ENCODE results near the gene MAP3K19. TPM values are rescaled to one million over a fixed set of nuclear protein-coding genes. Genes with fewer than 3 reads are reported as not detected.

MAP3K19 gene
- total and polyA plus RNA-seq, 10 of the 15 experiments (the other 5 are each of a cell fraction or from before 2014, with no cell fraction given): 0.05 TPM; not detected in 9

DNA sequence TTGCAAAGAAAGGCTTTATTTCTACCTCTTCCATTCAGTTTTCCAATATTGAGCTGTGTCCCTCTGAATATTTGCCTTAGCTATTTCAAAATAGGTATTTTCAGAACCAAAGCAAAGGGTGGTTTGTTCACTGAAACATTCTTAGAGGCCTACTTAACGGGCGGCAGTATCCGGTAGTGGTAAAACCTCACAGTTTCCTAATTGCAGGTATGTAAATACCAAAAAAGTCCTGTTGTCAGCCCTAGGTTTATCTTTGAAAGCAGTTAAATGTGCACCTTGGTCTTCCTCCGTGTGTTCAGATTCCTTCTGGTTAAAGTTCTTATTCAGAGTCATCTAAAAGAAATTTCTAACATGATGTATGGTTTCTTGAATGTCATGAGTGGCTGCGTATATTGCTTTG is 89.8 kb downstream of the MAP3K19 start:
- H3K4me1 ChIP-seq (ENCODE audit: control insufficient read depth, insufficient read depth, low read length): no peaks in the 10 kb centered on the region
- TF ChIP-seq NR2C1 (IDR thresholded peaks at IDR 0.05): no peak
- no peak for TF ChIP-seq ZNF384 (IDR thresholded peaks at IDR 0.05; ENCODE audit: borderline replicate concordance, low read depth, low read length)
- TF ChIP-seq RBBP5 (conservative IDR thresholded peaks at IDR 0.05): no peak
- no peak for TF ChIP-seq BHLHE40 (IDR thresholded peaks at IDR 0.05; ENCODE audit: borderline replicate concordance in 1 of 2, low read depth in 2 of 2, low read length in 1 of 2)
- no peak for TF ChIP-seq ZNF622 (IDR thresholded peaks at IDR 0.05)
- POLR2A ChIA-PET: no interaction called here
- FAIRE-seq (no peak), DNase-seq (ENCODE audit: low read depth, low spot score) (no peak), ATAC-seq (no peak)
- RAD21 ChIA-PET (ENCODE audit: unreplicated experiment): no interaction called here
- intact Hi-C loops (cut with micrococcal nuclease; ENCODE audit: unreplicated experiment): no loop called here
- no peak overlapping the region for H3K4me3 ChIP-seq
- H3K27me3 ChIP-seq (replicated peaks in 1 of 2; ENCODE audit: control insufficient read depth in 2 of 2, insufficient read depth in 2 of 2, low read length in 1 of 2): no peaks in the 10 kb centered on the region
- H3K36me3 ChIP-seq (ENCODE audit: control insufficient read depth in 2 of 2, insufficient read depth in 2 of 2, low read length in 1 of 2): peaks cover 9 to 13% of the 10 kb centered on the region in 2 experiments; a peak in 3 of 4 replicates
- H4K20me1 ChIP-seq (ENCODE audit: control insufficient read depth, insufficient read depth): no peaks in the 10 kb centered on the region
- H3K9me3 ChIP-seq (replicated peaks; ENCODE audit: control insufficient read depth, insufficient read depth, low read length): no peaks in the 10 kb centered on the region
- no peak overlapping the region for H2AFZ ChIP-seq (ENCODE audit: control insufficient read depth, low read depth, low read length)
- no peaks in the 10 kb centered on the region for H3K79me2 ChIP-seq (ENCODE audit: control insufficient read depth, insufficient read depth, low read length)
- no peak overlapping the region for H3K27ac ChIP-seq (ENCODE audit: control insufficient read depth, insufficient read depth)
- 98% methylated on average over 5 of the region's 5 CpGs for WGBS (ENCODE audit: insufficient coverage, insufficient replicate concordance, low lambda C conversion rate, missing lambda C conversion rate)
- CTCF ChIA-PET: no interaction called here
- H3K4me2 ChIP-seq (ENCODE audit: control insufficient read depth, insufficient read depth): no peak overlapping the region
- no TSS peak for BruUV-seq (replicated peaks)
- H3K9ac ChIP-seq (ENCODE audit: control insufficient read depth, insufficient read depth, low read length): no peak overlapping the region
- SMC1A ChIA-PET (ENCODE audit: uncharacterized antibody, unreplicated experiment): no interaction called here
- in situ Hi-C loops (cut with MboI): no loop called here

DNA sequence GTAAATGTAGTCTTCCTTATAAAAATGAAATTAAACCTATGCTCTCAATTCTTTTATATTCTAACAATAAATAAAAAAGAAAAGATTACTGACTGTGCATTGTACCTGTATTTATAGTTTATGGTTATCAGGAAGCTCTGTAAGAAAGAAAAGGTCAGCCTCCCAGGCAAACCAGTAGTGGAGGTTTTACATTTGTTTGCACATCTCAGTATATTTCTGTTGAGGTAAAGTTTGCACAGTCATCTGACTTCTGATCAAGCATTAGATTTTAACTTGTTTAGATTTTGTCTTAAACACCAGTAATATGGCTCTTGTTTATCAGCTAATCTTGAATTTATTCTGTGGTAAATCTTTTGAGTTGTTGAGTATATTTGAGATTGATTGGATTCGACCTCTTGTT is 91.5 kb downstream of the MAP3K19 start:
- FAIRE-seq (no peak), ATAC-seq (no peak), DNase-seq (ENCODE audit: low read depth, low spot score) (no peak)
- 100% methylated on average over 1 of the region's 1 CpG for WGBS (ENCODE audit: insufficient coverage, insufficient replicate concordance, low lambda C conversion rate, missing lambda C conversion rate)
- no peaks in the 10 kb centered on the region for H3K79me2 ChIP-seq (ENCODE audit: control insufficient read depth, insufficient read depth, low read length)
- POLR2A ChIA-PET: interaction anchor here (0.6 kb wide), 1 partner anchor 16 kb away, joined by 3 read pairs; no protein-coding TSS in a partner anchor
- in situ Hi-C loops (cut with MboI) (no loop called here), intact Hi-C loops (cut with micrococcal nuclease; ENCODE audit: unreplicated experiment) (no loop called here)
- RAD21 ChIA-PET (ENCODE audit: unreplicated experiment): no interaction called here
- peaks cover 9 to 13% of the 10 kb centered on the region in 2 experiments; a peak in 3 of 4 replicates for H3K36me3 ChIP-seq (ENCODE audit: control insufficient read depth in 2 of 2, insufficient read depth in 2 of 2, low read length in 1 of 2)
- SMC1A ChIA-PET (ENCODE audit: uncharacterized antibody, unreplicated experiment): interaction anchor here (0.9 kb wide), 1 partner anchor 10 kb away, joined by 4 read pairs; no protein-coding TSS in a partner anchor
- BruUV-seq (replicated peaks): no TSS peak
- CTCF ChIA-PET: interaction anchor here (1.5 kb wide), 1 partner anchor 9 kb away, joined by 6 read pairs; no protein-coding TSS in a partner anchor
- no peak overlapping the region for H3K27ac ChIP-seq (ENCODE audit: control insufficient read depth, insufficient read depth)
- no peaks in the 10 kb centered on the region for H4K20me1 ChIP-seq (ENCODE audit: control insufficient read depth, insufficient read depth)
- H3K9ac ChIP-seq (ENCODE audit: control insufficient read depth, insufficient read depth, low read length): no peak overlapping the region
- H3K9me3 ChIP-seq (replicated peaks; ENCODE audit: control insufficient read depth, insufficient read depth, low read length): no peaks in the 10 kb centered on the region
- no peaks in the 10 kb centered on the region for H3K27me3 ChIP-seq (replicated peaks in 1 of 2; ENCODE audit: control insufficient read depth in 2 of 2, insufficient read depth in 2 of 2, low read length in 1 of 2)
- H2AFZ ChIP-seq (ENCODE audit: control insufficient read depth, low read depth, low read length): no peak overlapping the region
- H3K4me3 ChIP-seq: no peak overlapping the region
- no peaks in the 10 kb centered on the region for H3K4me1 ChIP-seq (ENCODE audit: control insufficient read depth, insufficient read depth, low read length)
- H3K4me2 ChIP-seq (ENCODE audit: control insufficient read depth, insufficient read depth): no peak overlapping the region
- no peak for TF ChIP-seq CREM (IDR thresholded peaks at IDR 0.05; ENCODE audit: low read depth)
- no peak for TF ChIP-seq MYC (IDR thresholded peaks at IDR 0.05; ENCODE audit: insufficient read depth, insufficient read length, insufficient replicate concordance, low read length, severe bottlenecking)
- no peak for TF ChIP-seq FOS (IDR thresholded peaks at IDR 0.05; ENCODE audit: borderline replicate concordance, extremely low read depth, insufficient read length)
- TF ChIP-seq, protein P1, sequence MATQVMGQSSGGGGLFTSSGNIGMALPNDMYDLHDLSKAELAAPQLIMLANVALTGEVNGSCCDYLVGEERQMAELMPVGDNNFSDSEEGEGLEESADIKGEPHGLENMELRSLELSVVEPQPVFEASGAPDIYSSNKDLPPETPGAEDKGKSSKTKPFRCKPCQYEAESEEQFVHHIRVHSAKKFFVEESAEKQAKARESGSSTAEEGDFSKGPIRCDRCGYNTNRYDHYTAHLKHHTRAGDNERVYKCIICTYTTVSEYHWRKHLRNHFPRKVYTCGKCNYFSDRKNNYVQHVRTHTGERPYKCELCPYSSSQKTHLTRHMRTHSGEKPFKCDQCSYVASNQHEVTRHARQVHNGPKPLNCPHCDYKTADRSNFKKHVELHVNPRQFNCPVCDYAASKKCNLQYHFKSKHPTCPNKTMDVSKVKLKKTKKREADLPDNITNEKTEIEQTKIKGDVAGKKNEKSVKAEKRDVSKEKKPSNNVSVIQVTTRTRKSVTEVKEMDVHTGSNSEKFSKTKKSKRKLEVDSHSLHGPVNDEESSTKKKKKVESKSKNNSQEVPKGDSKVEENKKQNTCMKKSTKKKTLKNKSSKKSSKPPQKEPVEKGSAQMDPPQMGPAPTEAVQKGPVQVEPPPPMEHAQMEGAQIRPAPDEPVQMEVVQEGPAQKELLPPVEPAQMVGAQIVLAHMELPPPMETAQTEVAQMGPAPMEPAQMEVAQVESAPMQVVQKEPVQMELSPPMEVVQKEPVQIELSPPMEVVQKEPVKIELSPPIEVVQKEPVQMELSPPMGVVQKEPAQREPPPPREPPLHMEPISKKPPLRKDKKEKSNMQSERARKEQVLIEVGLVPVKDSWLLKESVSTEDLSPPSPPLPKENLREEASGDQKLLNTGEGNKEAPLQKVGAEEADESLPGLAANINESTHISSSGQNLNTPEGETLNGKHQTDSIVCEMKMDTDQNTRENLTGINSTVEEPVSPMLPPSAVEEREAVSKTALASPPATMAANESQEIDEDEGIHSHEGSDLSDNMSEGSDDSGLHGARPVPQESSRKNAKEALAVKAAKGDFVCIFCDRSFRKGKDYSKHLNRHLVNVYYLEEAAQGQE (IDR thresholded peaks at IDR 0.05; ENCODE audit: low read depth, low read length): no peak
- TF ChIP-seq, protein P2, sequence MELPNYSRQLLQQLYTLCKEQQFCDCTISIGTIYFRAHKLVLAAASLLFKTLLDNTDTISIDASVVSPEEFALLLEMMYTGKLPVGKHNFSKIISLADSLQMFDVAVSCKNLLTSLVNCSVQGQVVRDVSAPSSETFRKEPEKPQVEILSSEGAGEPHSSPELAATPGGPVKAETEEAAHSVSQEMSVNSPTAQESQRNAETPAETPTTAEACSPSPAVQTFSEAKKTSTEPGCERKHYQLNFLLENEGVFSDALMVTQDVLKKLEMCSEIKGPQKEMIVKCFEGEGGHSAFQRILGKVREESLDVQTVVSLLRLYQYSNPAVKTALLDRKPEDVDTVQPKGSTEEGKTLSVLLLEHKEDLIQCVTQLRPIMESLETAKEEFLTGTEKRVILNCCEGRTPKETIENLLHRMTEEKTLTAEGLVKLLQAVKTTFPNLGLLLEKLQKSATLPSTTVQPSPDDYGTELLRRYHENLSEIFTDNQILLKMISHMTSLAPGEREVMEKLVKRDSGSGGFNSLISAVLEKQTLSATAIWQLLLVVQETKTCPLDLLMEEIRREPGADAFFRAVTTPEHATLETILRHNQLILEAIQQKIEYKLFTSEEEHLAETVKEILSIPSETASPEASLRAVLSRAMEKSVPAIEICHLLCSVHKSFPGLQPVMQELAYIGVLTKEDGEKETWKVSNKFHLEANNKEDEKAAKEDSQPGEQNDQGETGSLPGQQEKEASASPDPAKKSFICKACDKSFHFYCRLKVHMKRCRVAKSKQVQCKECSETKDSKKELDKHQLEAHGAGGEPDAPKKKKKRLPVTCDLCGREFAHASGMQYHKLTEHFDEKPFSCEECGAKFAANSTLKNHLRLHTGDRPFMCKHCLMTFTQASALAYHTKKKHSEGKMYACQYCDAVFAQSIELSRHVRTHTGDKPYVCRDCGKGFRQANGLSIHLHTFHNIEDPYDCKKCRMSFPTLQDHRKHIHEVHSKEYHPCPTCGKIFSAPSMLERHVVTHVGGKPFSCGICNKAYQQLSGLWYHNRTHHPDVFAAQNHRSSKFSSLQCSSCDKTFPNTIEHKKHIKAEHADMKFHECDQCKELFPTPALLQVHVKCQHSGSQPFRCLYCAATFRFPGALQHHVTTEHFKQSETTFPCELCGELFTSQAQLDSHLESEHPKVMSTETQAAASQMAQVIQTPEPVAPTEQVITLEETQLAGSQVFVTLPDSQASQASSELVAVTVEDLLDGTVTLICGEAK (IDR thresholded peaks at IDR 0.05; ENCODE audit: borderline replicate concordance): no peak

Data from GM12878 (cell line).